Dermis blood vessel endothelial cell (primary cell): ENCODE results near the gene IQCE. TPM values are rescaled to one million over a fixed set of nuclear protein-coding genes. Genes with fewer than 3 reads are reported as not detected.

ENCODE experiments used
- DNase-seq: peaks from one replicate; pipeline ENCODE4 v3.0.0; 2010
- total RNA-seq: library from RNA; depleted of rRNA; stranded (reverse); fragments of >200 nt; gene quantifications from 2 replicates; pipeline ENCODE4 v1.2.3, GENCODE V29; 2014

IQCE gene
- total RNA-seq, 1 donor from 2014 or later: 6.0 TPM

GRCh38 chr7:2617325-2617905, 58.6 kb downstream of the IQCE start:
- DNase-seq: no peak

GRCh38 chr7:2619116-2619515, 60.3 kb downstream of the IQCE start:
- no peak for DNase-seq

GRCh38 chr7:2621061-2621828, 62.5 kb downstream of the IQCE start:
- DNase-seq: peak; percentile 64

- DNase-seq: peak; percentile 41
These were observed 63.3 kb downstream of the IQCE start for GRCh38 chr7:2621948-2622640.

- no peak for DNase-seq
These were observed 64.3 kb downstream of the IQCE start for GRCh38 chr7:2622869-2623697.

GRCh38 chr7:2623698-2624014, 64.9 kb downstream of the IQCE start:
- no peak for DNase-seq

GRCh38 chr7:2624293-2624886, 65.6 kb downstream of the IQCE start:
- DNase-seq: no peak

GRCh38 chr7:2626498-2627117, 67.8 kb downstream of the IQCE start:
- peak; percentile 93 for DNase-seq

- no peak for DNase-seq
These were observed 68.7 kb downstream of the IQCE start for GRCh38 chr7:2627258-2628129.

- no peak for DNase-seq
These were observed 69.3 kb downstream of the IQCE start for GRCh38 chr7:2628130-2628482.

GRCh38 chr7:2628891-2629290, 70.1 kb downstream of the IQCE start:
- no peak for DNase-seq

GRCh38 chr7:2629746-2630681, 71.2 kb downstream of the IQCE start:
- peak; percentile 58 for DNase-seq

GRCh38 chr7:2631946-2632732, 73.4 kb downstream of the IQCE start, which contains the start of gene TTYH3:
Gene TTYH3, plus strand, starts transcription at chr7:2631986. Its CDS starts 170 bp downstream, at chr7:2632156.
- no peak for DNase-seq

- peak; percentile 69 for DNase-seq
These were observed 74.2 kb downstream of the IQCE start for GRCh38 chr7:2632733-2633537.

GRCh38 chr7:2633538-2634266, 74.9 kb downstream of the IQCE start:
- DNase-seq: peak; percentile 74

- no peak for DNase-seq
These were observed 75.7 kb downstream of the IQCE start for GRCh38 chr7:2634267-2635145.
